ENCODE results near the gene FAT2.

FAT2 gene

DNA sequence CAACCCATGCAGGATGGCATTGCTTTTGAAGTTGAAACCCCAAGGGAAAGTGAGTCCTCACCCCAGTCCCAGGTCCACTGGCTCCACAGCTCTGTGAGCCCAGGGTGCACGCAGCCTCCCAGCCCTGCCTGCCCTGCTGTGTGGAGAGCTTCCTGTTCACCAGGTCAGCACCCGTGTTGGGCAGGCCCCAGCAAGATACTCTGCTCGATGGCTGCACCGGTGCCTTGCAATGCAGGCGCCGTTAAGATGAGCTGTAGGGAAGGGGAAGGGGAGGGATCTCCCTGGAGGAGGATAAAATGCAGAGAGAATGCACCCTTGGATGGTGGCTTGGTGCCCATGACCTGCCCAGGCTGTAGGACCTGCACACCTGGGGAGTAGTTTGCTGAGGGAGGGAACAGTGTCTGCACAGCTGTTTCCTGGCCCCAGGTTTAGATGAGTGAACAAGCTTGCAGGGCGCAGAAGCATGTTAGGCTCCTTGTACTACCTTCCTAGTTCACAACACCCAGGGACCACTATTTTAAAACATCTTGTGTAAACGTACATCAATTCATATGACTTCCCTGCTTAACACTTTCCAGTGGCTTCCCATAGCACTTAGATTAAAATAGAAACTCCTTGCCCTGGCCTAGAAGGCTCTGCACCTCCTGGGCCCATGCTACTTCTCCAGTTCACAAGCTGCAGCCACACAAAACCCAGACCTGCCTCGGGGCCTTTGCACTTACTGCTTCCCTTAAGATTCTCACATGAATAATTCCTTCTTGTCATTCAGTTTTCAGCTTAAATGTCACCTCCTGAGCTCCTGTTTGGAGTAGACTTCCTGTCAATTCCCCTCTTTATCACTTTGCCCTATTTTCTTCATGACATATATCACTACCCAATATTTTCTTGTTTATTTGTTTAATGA lies 19.6 kb downstream of the FAT2 start:
- H2AFZ ChIP-seq (ENCODE audit: low read depth, low read length): no peak overlapping the region
- H3K4me2 ChIP-seq (ENCODE audit: low read length): no peak overlapping the region
- no peak overlapping the region for H3K27ac ChIP-seq (ENCODE audit: low read length)
- no peaks in the 10 kb centered on the region for H3K27me3 ChIP-seq (ENCODE audit: low read depth, low read length)
- no peaks in the 10 kb centered on the region for H3K36me3 ChIP-seq (replicated peaks; ENCODE audit: low read depth, low read length)
- H3K9ac ChIP-seq (ENCODE audit: low read length): no peak overlapping the region
- H3K9me3 ChIP-seq (ENCODE audit: insufficient read depth, low read length): no peaks in the 10 kb centered on the region
- no peak overlapping the region for H3K4me3 ChIP-seq (ENCODE audit: low read length)
- no peaks in the 10 kb centered on the region for H3K79me2 ChIP-seq (ENCODE audit: low read length)
- H3K4me1 ChIP-seq (ENCODE audit: low read length): peaks cover 24% of the 10 kb centered on the region
- no peaks in the 10 kb centered on the region for H4K20me1 ChIP-seq (ENCODE audit: insufficient read depth, low read length)
- TF ChIP-seq EZH2phosphoT487 (IDR thresholded peaks at IDR 0.05; ENCODE audit: low read depth): no peak
- TF ChIP-seq, protein P1, sequence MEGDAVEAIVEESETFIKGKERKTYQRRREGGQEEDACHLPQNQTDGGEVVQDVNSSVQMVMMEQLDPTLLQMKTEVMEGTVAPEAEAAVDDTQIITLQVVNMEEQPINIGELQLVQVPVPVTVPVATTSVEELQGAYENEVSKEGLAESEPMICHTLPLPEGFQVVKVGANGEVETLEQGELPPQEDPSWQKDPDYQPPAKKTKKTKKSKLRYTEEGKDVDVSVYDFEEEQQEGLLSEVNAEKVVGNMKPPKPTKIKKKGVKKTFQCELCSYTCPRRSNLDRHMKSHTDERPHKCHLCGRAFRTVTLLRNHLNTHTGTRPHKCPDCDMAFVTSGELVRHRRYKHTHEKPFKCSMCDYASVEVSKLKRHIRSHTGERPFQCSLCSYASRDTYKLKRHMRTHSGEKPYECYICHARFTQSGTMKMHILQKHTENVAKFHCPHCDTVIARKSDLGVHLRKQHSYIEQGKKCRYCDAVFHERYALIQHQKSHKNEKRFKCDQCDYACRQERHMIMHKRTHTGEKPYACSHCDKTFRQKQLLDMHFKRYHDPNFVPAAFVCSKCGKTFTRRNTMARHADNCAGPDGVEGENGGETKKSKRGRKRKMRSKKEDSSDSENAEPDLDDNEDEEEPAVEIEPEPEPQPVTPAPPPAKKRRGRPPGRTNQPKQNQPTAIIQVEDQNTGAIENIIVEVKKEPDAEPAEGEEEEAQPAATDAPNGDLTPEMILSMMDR (IDR thresholded peaks at IDR 0.05; ENCODE audit: low read depth, low read length): no peak

DNA sequence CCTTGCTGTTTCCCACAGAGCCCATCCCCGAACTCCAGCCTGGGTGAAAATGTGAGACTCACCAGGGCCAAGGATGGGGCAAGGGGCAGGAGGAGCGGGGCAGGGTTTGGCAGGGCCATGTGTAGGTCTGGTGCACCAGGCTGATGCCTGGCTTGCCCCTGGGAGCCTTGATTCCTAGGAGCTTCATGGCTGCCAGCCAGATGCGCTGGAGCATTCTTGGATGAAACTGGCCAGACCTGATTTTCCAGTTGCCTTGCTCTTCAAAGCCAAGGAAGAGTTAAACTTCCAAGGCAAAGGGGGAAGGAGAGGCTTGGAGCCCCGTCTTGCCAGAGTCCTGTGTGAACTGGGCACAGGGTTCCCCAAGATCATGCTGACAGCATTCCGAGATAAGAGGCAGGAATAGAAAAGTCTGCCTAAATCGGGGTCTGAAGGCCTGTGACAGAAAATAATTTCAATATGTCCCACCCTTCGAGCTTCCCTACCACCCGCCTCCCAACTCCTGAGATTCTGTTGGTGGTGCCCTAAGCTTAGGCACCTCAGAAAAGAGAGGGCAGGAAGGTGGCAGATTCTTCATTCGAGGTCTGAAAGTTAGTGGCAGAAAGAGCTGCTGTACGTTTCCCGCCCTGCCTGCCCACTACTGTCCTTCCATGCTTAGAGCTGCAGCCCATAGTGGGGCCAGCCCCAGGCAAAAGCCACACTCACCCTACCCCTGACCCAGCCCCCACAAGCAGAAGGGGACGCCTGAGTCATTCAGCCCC lies 20.4 kb downstream of the FAT2 start:
- Histone ChIP-seq H3K36me3 (replicated peaks; ENCODE audit: low read depth, low read length) (no peaks in the 10 kb centered on the region), H3K27me3 (ENCODE audit: low read depth, low read length) (no peaks in the 10 kb centered on the region), H4K20me1 (ENCODE audit: insufficient read depth, low read length) (no peaks in the 10 kb centered on the region), H3K9ac (ENCODE audit: low read length) (no peak overlapping the region), H3K9me3 (ENCODE audit: insufficient read depth, low read length) (no peaks in the 10 kb centered on the region), H3K4me2 (ENCODE audit: low read length) (no peak overlapping the region), H3K27ac (ENCODE audit: low read length) (no peak overlapping the region), H3K4me1 (ENCODE audit: low read length) (peaks cover 24% of the 10 kb centered on the region), H2AFZ (ENCODE audit: low read depth, low read length) (no peak overlapping the region), H3K4me3 (ENCODE audit: low read length) (no peak overlapping the region), H3K79me2 (ENCODE audit: low read length) (no peaks in the 10 kb centered on the region)
- TF ChIP-seq, protein P1 (IDR thresholded peaks at IDR 0.05; ENCODE audit: low read depth, low read length): no peak
- TF ChIP-seq EZH2phosphoT487 (IDR thresholded peaks at IDR 0.05; ENCODE audit: low read depth): no peak

DNA sequence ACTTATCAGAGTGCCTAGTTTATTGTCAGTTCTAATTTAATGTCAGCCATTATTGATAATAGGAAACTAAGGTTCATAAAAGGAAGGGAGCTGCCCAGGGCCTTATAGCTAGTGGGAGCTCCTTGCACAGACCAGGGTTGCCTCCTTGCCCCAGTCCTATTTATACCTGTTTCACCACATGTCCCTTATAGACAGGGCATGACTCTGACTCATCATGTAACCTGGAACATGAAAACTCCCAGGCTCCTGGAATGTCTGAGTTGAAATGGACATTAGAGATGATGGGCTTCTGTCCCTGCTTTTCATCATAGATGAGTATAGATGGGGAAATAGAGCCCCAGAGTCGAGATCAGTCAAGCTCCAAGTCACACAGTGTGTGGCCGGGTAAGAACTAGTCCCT lies 21.1 kb downstream of the FAT2 start:
- Histone ChIP-seq H3K9me3 (ENCODE audit: insufficient read depth, low read length) (no peaks in the 10 kb centered on the region), H3K27me3 (ENCODE audit: low read depth, low read length) (no peaks in the 10 kb centered on the region), H4K20me1 (ENCODE audit: insufficient read depth, low read length) (no peaks in the 10 kb centered on the region), H3K27ac (ENCODE audit: low read length) (no peak overlapping the region), H3K4me1 (ENCODE audit: low read length) (peaks cover 24% of the 10 kb centered on the region), H2AFZ (ENCODE audit: low read depth, low read length) (no peak overlapping the region; the same call in 1 of the 2 replicates), H3K4me2 (ENCODE audit: low read length) (no peak overlapping the region), H3K4me3 (ENCODE audit: low read length) (no peak overlapping the region), H3K79me2 (ENCODE audit: low read length) (no peaks in the 10 kb centered on the region), H3K36me3 (replicated peaks; ENCODE audit: low read depth, low read length) (no peaks in the 10 kb centered on the region), H3K9ac (ENCODE audit: low read length) (no peak overlapping the region)
- no peak for TF ChIP-seq EZH2phosphoT487 (IDR thresholded peaks at IDR 0.05; ENCODE audit: low read depth)
- TF ChIP-seq, protein P1 (IDR thresholded peaks at IDR 0.05; ENCODE audit: low read depth, low read length): no peak
